Stimulated activated CD4-positive, alpha-beta T cell treated with anti-CD3 and anti-CD28 coated beads, Interleukin-12 subunit alpha, Interleukin-12 subunit beta, amount 100 ng/mL, for 48 hours (primary cell): ENCODE measurements around the gene MDH2.
A peak's percentile ranks its signal among the peaks of the same experiment; 100 is the strongest.
"Not testable (repeated sequence)": the region's sequence is repeated elsewhere in the genome, so short reads cannot be mapped to it uniquely, and the experiment has no call there.

Experiments used
- DNase-seq, 3 donors: peaks; one replicate each; pipeline ENCODE4 v3.0.0-alpha.2; 2020; ENCODE audit warnings: low read depth in 2 of 3, low spot score in 1 of 3

MDH2 gene

GRCh38 chr7:76047305-76047810, 548 bp upstream of the MDH2 start:
- DNase-seq, result no peak

DNA sequence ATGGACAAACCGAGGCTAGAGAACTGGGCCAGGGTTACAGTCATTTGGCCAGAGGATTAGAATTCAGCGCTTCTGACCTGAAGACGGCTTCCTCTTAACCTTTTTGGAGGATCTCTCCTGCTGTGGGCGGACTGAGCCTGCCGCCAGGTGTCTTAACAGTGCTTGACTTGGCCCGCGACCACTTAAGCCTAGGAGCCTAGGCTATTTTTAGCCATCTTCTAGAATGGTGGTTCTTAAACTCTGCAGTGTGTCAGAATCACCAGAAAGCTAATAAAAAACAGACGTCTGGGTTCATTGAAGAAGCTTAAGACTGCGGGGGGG, 722 bp downstream of the MDH2 start:
- peak in 1 of 3 donors; percentile 16 for DNase-seq

DNA sequence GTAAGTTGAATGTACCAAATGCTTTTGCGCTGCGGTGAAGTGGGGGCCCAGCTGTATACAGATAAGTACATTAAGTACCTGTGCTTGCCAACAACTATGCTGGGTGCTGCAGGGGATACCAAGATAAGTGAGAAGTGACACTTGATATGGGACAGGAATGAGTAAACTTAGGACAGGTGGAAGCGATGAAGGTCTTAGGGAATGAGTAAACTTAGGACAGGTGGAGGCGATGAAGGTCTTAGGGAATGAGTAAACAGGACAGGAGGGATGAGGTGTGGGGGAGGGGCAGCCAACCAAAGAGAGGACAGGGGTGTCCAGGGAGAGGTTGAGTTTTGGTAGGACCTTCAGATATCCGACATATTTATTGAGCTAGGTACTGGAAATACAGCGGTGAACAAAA, 1.4 kb downstream of the MDH2 start:
- no peak for DNase-seq

GRCh38 chr7:76050545-76050944, 2.6 kb downstream of the MDH2 start:
- no peak for DNase-seq

GRCh38 chr7:76051840-76052239, 3.9 kb downstream of the MDH2 start:
- no peak for DNase-seq

- not testable (repeated sequence) for DNase-seq
Observed at GRCh38 chr7:76052681-76053080, 4.8 kb downstream of the MDH2 start.

- no peak for DNase-seq
Observed at GRCh38 chr7:76053461-76053860, 5.6 kb downstream of the MDH2 start.

GRCh38 chr7:76054123-76055120, 6.5 kb downstream of the MDH2 start:
- no peak for DNase-seq

GRCh38 chr7:76056241-76056640, 8.3 kb downstream of the MDH2 start:
- no peak for DNase-seq

GRCh38 chr7:76057103-76057812, 9.4 kb downstream of the MDH2 start:
- DNase-seq, result no peak

GRCh38 chr7:76057813-76058145, 9.9 kb downstream of the MDH2 start:
- DNase-seq, result no peak

DNA sequence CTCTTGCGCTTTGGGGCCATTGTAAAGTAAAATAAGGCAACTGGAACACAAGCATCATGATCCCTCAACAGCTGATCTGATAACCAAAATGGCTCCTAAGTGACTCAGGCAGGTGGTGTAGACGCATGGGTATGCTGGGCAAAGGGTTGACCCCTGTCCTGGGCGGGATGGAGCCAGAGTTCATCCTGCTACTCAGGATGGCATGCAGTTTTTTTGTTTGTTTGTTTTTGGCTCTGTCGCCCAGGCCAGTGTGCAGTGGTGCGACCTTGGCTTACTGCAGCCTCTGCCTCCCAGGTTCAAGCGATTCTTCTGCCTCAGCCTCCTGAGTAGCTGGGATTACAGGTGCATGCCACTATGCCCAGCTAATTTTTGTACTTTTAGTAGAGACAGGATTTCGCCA, 10.8 kb downstream of the MDH2 start:
- DNase-seq, result not testable (repeated sequence)

- DNase-seq, result no peak
Observed at GRCh38 chr7:76060842-76061241, 12.9 kb downstream of the MDH2 start.

GRCh38 chr7:76062254-76062653, 14.3 kb downstream of the MDH2 start:
- DNase-seq, result no peak

DNA sequence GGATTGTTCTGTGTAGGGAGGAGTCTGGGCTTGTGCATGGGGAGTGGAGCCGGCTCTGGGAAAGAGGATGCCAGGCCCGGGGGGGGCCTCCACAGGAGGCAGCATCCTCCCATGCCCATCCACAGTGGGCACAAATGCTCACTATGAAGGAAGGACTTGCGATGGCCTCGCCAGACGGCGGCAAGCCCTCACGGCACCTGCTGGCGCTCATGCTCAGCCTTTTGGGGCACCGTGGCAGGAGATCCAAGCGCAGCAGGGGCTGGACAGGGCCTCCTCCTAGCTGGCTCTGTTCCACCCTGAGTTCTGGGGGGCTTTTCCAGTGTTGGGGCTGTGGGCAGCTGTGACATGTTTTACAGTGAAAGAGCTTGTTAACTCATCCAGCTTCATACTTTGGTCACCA, 15.2 kb downstream of the MDH2 start:
- no peak for DNase-seq

GRCh38 chr7:76063525-76063924, 15.6 kb downstream of the MDH2 start:
- DNase-seq, result no peak

DNA sequence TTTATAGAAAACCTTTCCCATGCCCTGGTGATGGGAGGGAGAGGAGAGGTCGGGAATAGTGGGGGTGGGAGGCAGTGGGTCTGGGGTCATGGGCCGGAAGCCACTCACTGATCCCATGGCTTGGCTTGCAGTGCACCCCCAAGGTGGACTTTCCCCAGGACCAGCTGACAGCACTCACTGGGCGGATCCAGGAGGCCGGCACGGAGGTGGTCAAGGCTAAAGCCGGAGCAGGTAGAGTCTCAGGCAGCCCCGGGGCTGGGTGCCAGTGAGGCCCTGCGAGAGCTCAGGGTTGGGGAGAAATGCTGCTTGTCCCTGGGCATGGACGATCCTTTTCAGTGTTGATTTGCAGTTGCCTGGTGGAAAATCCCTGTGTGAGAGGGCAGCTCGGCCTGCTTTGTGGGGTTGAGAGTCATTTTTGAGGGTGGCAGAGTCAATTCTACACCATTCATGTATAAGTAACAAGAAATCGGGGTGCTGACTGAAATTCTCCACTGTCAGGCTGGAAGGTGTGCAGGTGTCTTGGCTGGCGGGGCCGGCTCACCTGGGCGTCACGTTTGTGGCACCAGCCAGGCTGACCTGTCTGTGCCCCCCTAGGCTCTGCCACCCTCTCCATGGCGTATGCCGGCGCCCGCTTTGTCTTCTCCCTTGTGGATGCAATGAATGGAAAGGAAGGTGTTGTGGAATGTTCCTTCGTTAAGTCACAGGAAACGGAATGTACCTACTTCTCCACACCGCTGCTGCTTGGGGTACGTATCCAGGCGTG, 16.5 kb downstream of the MDH2 start:
- DNase-seq, result no peak

DNA sequence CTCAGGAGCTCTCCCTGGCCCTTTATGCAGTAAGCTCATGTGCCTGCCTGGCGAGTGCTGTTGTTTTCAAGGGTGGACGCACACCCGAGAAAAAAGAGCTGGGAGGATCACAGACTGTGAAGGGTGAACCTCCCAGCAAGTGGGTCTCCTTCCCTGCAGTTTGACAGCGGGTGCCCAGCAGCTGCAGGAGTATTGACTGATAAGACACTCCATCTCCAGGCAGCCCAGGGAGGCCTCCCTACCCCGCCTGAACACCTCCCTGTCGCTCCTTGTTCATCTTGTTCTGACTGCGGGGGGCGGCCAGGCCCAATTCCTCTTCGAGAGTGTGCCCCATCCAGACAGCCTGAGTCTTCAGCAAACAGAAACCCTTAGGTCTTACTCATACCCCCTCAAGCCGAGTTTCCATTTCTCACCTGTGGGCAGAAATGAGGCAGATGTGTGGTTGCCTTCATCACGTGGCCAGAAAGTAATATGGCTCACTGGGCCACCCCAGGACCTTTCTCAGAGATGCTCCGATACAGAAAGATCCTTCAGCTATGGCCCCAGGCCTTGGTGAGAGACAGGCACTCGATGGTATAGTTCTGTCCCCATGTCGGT, 17.2 kb downstream of the MDH2 start:
- no peak for DNase-seq

DNA sequence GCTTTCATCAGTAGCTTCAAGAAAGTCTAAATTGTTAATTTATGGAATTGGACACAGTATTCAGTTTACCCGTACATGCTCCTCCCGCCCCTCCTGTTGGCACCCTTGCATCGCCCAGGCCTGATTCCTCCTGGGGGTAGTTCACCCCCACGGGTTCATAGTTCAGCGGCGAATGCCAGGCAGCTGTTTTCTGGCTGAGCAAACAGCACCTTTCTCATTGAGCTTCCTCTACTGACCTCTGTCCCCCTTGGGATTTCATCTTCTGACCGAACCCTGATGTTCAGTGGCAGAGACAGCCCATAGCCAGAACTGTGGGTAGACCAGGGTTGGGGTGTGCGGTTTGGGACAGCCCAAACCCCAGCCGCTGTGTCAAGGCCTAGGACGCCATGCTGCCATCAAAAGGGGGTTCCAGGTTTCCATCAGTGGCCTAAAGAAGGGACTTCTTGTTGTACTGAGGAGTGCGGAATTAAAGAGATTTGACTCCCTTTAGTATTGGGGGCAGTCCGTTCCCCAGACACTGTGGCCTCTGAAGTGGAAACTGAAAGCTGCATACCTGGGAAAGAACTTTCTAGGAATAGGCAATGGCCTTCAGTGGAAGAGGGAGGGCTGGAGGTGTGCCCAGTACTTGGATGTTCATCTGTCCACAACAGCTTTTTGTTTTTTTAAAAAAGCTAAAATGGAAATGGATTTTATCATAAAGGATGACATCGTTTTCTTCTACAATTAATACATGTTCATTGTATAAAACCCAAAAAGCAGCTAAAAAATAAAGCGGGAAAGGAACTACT, 19.0 kb downstream of the MDH2 start:
- no peak for DNase-seq

- no peak for DNase-seq
Observed at GRCh38 chr7:76069238-76069638, 21.3 kb downstream of the MDH2 start.
